T-helper 2 cell (primary cell): ENCODE results near the gene RASAL3.
A peak's percentile ranks its signal among the peaks of the same experiment; 100 is the strongest.

Source experiments
- DNase-seq, 5 experiments: peaks; one replicate each; pipeline versions ENCODE4 v3.0.0 to v3.0.0-alpha.2; 2012 to 2022

The RASAL3 gene

GRCh38 chr19:15432629-15433518, 31.5 kb downstream of the RASAL3 start:
- DNase-seq: peak; percentile 83 to 96 (median 88)

- no peak for DNase-seq
These were observed 32.3 kb downstream of the RASAL3 start for GRCh38 chr19:15432018-15432494.

DNA sequence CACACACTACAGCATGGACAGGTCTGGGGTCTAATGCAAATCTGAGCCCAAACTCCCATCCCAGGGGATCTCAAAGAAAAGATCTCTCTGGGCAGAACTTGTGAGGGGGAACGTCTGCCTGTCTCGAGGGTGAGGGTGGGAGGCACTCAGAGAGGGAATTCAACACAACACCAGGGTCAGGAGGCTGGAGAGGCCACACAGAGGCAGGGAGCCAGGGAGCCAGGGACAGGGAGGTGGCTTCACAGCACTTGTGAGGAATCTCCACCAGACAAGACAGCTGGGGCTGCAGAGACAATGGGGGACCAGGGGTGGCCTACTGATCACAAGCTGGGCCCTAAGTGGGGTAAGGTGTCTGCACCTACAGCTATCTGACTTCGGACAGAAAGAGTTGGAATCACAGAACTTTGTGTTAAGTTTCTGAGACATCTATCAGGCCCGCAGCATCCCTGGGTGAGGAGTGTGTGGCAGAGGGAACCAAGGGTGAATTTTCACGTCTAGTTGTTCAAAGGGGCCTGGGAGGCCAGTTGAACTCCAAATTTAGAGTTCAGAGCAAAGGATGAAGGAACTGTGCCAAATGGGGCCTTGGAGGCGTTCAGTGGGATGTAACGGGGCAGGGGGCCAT, 32.8 kb downstream of the RASAL3 start:
- no peak for DNase-seq

- DNase-seq: no peak
These were observed 33.7 kb downstream of the RASAL3 start for GRCh38 chr19:15430526-15431120.

DNA sequence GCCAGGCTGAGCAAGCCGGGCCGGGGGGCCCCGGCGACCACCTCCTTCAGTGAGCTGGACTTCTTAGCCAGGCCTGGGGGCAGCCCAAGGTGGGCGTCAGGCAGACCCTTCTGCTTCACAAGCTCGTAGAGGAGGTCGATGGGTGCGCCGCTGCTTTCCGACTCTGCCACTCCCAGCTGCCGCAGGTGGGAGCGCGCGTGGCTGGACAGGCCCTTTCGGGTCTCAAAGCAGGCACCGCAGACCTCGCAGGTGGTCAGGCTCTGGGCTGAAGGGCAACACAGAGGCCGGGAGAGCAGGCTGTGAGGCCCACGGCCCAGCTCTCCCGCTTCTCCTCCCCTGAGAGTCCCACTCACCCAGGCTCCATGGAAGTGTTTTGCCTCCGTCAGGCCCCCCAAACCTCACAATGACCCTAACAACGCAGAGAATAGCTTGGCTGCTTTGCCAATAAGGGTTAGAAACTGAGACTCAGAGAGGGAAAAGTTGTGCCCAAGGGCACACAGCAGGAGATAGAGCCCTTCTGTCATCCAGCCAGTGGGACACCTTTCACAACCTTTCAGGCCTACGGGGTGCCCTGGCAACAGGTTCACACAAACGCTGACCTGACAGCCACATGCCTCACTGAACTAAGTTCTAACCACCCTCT, 34.4 kb downstream of the RASAL3 start:
- no peak for DNase-seq

DNA sequence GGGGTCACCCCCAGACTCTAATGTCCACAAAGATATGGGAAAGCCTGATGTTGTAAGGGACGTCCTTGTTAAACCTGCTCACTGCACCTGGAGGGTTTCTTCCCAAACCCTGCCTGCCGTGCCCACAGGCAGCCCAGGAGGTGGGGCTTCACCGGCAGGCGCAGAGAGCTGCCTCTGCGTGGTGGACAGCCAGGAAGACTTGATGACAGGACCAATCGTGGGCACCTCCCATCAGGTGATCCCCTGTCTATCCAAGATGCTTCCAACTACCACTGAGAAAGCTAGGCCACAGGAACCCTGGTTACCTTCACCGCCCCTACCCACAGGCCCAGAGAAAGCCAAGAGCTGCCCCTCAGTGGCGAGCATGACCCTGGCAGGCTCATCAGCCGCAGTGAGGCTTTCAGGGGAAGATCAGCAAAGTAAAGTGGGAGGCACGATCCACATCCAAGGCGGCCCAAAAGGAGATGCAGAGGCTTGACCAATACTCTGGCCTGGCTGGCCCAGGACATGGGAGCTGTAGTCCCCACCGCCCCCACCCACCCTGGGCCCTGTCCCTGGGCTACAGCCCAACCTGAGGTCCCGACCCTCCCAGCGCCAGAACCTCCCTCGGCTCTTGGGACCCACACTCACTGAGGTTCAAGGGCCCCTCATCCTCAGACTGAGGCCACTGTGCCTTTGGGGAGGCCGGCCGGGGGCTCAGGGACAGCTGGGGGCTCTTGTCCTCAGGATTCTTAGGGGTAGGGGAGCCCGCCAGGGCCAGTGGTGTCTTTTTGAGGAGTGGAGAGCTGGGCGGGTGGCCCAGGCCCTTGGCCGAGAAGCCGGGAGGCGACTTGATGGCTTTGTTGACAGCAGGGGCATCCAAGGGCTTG, 35.2 kb downstream of the RASAL3 start:
- DNase-seq: no peak

DNA sequence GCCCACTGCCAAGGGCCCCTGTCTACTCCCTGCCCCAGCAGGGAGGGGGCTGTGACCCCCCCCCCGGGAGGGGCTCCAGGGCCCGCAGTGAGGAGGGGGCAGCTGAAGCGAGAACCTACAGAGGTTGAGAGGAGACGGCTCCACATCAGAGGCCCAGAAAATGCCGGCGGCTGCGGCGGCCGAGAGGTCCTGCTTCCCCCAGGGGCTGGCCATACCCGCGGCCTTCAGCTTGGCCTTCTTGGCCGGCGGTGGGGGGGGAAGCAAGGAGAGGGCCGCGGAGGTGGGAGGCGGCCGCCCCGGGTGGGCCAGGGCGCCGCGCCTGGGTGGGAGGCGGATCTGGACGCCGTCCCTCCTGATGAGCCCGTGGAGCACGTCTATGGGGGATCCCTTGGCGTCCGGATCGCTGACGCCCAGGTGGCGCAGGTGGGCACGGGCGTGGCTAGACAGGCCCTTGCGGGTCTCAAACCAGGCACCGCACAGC, 36.3 kb downstream of the RASAL3 start:
- DNase-seq: no peak

DNA sequence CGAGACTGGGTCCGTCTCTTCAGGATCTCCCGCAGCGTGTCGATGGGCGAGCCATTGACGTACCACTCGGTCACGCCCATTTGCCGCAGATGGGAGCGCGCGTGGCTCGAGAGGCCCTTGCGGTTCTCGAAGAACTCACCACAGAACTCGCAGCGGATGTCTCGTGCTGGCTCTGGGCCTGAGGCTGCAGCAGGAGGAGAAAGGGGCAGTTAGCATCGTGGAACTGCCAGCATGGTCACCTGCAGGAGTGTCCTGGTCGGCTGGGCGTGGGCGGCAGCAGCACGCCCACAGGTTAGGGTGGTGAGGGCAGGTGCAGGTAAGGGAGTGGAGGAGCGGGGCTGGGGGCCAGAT, 37.0 kb downstream of the RASAL3 start:
- DNase-seq: no peak

DNA sequence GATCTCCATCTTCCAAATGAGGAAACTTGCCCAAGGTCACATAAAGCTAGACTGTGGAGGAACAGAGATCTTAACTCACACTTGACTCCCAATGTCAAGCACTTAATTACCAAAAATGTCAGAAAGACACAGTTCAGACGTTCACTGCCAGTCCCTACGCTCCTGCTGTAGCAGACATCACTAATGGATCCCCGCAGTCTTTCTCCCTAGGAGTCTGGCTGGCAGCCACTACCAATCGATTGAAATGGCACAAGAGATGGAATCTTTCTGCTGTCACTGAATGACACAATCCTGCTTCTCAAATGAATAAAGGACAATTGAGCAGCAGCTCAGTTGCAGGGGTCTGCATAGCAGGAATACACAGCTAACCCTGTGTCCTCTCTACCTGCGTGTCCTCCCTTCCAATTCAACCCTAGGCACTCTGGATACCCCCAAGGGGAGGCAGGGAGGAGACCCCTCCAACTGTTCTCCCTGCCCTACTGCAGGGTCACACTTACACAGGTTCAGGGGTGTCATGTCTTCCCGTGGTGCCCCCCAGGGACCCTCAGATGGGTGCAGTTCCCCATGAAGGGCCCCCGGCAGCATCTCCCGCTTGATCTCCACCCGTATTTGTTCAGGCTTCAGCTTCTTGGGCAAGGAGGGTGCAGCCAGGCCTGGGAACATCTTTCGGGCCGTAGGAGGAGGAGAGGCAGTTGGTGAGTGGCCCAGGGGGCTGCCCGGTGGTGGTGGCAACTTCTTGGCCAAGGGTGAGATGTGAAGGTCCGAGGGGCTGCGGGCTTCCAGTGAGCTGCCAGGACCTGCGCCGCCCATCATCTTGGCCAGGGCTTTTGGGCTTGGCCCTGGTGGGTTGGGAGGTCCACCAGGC, 37.6 kb downstream of the RASAL3 start:
- peak in 1 of 5 experiments; percentile 26 for DNase-seq

DNA sequence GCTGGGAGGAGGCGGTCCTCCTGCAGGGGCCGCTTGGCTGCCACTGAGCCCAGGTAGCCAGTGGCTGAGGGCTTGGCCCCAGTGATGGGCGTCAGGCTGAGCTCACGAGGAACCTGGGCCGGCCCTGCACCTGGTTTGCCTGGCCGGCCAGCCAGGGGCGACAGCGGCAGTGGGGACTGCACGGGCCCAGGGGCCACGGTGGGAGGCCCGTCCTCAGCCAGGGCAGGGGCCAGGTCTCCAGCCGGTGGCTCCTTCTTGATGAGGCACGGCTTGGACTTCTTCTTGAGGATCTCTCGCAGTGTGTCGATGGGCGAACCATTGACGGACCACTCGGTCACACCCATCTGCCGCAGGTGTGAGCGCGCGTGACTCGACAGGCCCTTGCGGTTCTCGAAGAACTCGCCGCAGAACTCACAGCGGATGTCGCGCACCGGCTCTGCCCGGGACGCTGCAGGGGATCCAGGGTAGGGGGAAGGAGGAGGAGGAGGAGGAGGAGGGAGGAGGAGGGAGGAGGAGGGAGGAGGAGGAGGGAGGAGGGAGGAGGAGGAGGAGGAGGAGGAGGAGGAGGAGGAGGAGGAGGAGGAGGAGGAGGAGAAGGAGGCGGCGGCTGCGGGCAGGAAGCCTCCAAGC, 38.9 kb downstream of the RASAL3 start:
- DNase-seq: no peak

- DNase-seq: no peak
These were observed 39.6 kb downstream of the RASAL3 start for GRCh38 chr19:15424692-15425272.

GRCh38 chr19:15424121-15424520, 40.2 kb downstream of the RASAL3 start:
- no peak for DNase-seq

GRCh38 chr19:15423130-15423529, 41.2 kb downstream of the RASAL3 start:
- no peak for DNase-seq

DNA sequence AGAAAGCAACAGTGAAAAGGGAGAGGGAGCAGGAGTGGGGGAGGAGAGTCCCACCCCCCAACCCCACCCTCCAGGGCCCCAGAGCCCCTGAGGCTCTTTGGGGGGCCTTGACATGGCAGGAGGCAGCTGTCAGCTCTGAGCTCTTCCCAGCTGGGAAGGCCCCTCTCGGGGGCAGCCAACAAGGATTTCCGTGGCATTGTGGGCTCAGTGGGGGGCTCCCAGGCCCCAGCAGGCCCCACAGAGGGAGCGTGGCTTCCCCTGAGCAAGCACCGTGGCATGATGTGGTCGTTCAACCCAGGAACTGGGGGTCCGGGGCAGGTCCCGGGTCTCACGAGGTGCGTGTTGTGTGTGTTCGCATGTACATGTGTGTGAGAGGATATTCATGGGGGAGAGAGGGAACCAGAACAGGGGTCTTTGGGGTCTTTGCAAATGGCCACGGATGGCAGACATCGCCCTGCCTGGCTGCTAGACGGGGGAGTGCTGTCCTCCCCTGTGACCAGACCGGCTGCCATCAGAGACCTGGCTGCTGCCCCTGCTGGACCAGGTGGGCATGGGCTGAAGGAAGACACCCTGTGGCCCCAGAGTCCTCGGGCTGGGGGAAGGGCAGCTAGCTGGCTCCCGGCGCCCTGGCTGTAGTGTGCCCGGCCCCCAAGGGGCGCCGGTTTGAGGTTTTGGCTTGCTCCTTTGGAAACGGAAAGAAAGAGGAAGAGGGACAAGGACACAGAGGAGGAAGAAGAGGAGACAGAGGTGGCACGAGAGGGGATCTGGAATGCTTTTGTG, 41.9 kb downstream of the RASAL3 start:
- DNase-seq: no peak

DNA sequence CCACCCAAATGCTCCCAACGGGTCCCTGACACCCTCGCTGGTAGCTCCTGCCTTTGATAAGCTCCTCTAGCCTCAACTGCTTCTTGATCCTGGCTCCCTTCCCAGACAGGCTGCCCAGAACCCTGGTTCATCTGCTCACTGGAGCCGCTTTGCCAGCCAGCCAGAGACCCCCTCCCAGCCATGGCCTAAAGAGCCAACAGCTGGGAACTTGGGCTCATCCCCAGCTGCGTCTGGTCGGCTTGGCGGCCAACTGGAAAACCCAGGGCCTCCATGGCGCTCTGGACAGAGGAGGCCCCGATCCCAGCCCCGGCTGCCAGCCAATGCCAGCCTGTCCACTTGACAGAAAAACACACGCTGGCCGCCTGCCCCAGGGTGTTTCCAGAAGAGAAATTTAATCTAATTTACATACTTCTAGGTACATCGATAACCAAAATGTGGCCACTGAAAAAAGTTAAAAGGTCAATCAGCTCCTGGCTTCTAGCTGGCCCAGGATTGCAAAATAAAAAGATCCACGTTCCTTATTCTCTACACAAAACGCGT, 42.6 kb downstream of the RASAL3 start:
- DNase-seq: no peak

GRCh38 chr19:15421136-15421695, 43.1 kb downstream of the RASAL3 start:
- no peak for DNase-seq

GRCh38 chr19:15419413-15420025, 44.8 kb downstream of the RASAL3 start:
- DNase-seq: no peak
